K562 treated with DMSO at 1 percent for 48 hours (cell line): ENCODE results near the gene NDUFAF2. TPM values are rescaled to one million over a fixed set of nuclear protein-coding genes. Genes with fewer than 3 reads are reported as not detected.

Source experiments
- total RNA-seq: library from RNA; unstranded; fragments of 300-600 nt; gene quantifications from 2 replicates; pipeline ENCODE4 v1.2.3, GENCODE V29; 2022; ENCODE audit warnings: low replicate concordance; ENCODE audit errors: extremely low read depth

The NDUFAF2 gene, protein sequence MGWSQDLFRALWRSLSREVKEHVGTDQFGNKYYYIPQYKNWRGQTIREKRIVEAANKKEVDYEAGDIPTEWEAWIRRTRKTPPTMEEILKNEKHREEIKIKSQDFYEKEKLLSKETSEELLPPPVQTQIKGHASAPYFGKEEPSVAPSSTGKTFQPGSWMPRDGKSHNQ
- not detected in 2 replicates for total RNA-seq

DNA sequence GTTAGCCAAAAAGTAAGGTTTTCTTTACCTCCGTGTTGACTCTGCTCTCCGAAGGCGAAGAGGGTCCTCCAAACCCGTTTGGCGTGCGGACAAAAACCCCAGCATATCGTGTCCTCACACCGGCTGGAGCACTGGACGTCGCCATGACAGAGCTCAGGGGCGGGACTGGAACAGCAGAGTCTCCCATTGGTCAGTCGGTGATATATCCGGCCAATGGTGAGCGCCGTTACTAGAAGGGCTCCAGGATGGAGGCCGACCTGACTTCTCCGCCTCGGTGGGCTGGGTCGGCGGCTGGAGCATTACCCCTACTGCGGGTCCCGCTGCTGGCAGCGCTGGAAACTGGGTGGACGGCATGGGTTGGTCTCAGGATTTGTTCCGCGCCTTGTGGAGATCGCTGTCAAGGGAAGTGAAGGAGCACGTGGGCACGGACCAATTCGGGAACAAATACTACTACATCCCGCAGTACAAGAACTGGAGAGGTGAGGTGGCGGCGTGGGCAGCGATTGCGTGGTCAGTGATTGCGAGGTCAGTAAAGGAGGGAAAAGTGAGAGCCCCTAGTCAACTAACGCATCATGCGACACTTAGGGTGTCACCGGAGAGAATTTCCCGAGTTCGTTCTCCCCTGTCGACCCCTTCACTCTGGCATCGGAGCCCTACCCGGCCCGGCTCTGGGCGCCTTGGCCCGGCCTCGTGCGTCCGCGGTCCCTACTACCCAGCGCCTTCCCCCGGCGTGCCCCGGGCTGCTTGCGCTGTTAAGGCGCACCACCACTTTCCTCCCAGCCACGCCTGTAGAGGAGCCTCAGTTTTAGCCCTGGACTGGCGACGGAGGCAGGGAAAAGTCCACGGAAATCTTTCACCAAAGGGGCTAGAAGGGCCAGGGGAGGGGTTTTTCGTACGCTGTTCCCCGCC, at the start of gene NDUFAF2, which contains the start of gene ERCC8:
Gene NDUFAF2 (plus strand): TSS at position 302 of the 909 bp plus-strand sequence. CDS start 51 bp downstream, at position 353.
Gene ERCC8 (minus strand): TSS at position 167 of the 909 bp plus-strand sequence. CDS start 62 bp downstream, at position 105.

DNA sequence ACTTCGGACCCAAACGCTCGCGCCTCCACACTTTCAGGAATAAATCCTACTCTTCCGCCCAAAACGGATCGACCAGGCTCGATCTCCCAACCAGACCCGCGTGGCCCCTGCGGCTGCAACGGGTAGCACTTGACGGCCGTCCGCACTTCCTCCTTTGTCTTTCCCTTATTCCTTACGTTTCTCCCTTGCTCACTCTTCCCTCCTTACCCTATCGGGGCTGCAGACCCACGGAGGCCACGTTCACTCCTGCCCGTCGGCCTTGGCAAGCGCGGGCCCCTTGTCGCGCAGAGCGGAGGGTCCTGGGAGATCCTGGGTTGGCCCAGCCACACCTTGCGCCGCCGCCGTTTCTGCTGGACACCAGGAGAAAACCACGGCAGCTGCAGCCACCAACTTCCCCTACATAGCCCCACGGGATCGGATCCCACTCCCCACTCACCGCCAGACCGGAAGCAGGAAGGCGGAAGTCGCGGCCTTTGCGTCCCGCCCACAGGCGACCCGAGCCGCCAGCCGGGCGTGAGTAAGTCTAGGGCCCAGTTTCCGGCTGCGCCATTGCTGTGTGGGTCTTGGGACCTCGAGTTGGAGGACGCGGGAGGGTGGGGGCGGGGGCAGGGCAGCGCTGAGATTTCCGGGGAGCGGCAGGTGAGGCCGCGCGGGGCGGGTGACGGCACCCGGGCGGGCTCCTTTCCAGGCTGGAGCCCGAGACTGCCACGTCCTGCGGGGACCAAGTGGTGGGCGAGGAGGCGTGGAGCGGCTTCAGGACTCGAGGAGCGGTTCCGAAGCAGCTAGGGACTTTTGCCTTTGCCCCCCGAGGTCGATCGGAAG, 217.2 kb downstream of the NDUFAF2 start, which contains the start of gene SMIM15:
Gene SMIM15 (minus strand): TSS at position 459 of the 822 bp plus-strand sequence. CDS start 2,297 bp downstream, outside the sequence.

Other genes starting within 250 kb of the NDUFAF2 start
- not detected in 2 replicates for gene DEPDC1B, start 245.0 kb upstream of the NDUFAF2 start, total RNA-seq
- gene ELOVL7, start 100.9 kb upstream of the NDUFAF2 start, total RNA-seq = not detected in 2 replicates
- gene ERCC8, start 135 bp upstream of the NDUFAF2 start, total RNA-seq = not detected in 2 replicates
- gene SMIM15, start 217.3 kb downstream of the NDUFAF2 start, total RNA-seq = not detected in 2 replicates